Anterior cingulate cortex (tissue), 58 donors: ENCODE results near the gene MAGI1.

ENCODE experiments used
- DNase-seq, 58 donors: peaks; one replicate each; lab custom pipeline; 2025; lab: John Stamatoyannopoulos, UW

MAGI1 gene

GRCh38 chr3:65950340-65951326 is 88.1 kb downstream of the MAGI1 start:
- no peak for DNase-seq

- DNase-seq = no peak
Observed at GRCh38 chr3:65948841-65949573, 89.7 kb downstream of the MAGI1 start.

GRCh38 chr3:65946438-65946837 is 92.3 kb downstream of the MAGI1 start:
- no peak for DNase-seq

- no peak for DNase-seq
Observed at GRCh38 chr3:65945953-65946352, 92.8 kb downstream of the MAGI1 start.

GRCh38 chr3:65945480-65945879 is 93.2 kb downstream of the MAGI1 start:
- no peak for DNase-seq

- no peak for DNase-seq
Observed at GRCh38 chr3:65944252-65944651, 94.5 kb downstream of the MAGI1 start.

GRCh38 chr3:65939801-65940246 is 98.9 kb downstream of the MAGI1 start:
- DNase-seq = no peak

- DNase-seq = no peak
Observed at GRCh38 chr3:65939184-65939583, 99.5 kb downstream of the MAGI1 start.

- no peak for DNase-seq
Observed at GRCh38 chr3:65938676-65939075, 100.0 kb downstream of the MAGI1 start.

- DNase-seq = no peak
Observed at GRCh38 chr3:65938147-65938546, 100.6 kb downstream of the MAGI1 start.

GRCh38 chr3:65936908-65937638 is 101.6 kb downstream of the MAGI1 start:
- DNase-seq = no peak

- DNase-seq = no peak
Observed at GRCh38 chr3:65935724-65936123, 103.0 kb downstream of the MAGI1 start.

- DNase-seq = no peak
Observed at GRCh38 chr3:65930648-65931047, 108.1 kb downstream of the MAGI1 start.

- no peak for DNase-seq
Observed at GRCh38 chr3:65928110-65928509, 110.6 kb downstream of the MAGI1 start.

GRCh38 chr3:65927576-65927975 is 111.1 kb downstream of the MAGI1 start:
- DNase-seq = no peak

GRCh38 chr3:65925254-65925954 is 113.3 kb downstream of the MAGI1 start:
- no peak for DNase-seq

- DNase-seq = no peak
Observed at GRCh38 chr3:65924762-65925161, 114.0 kb downstream of the MAGI1 start.

- DNase-seq = no peak
Observed at GRCh38 chr3:65922441-65922840, 116.3 kb downstream of the MAGI1 start.

- DNase-seq = no peak
Observed at GRCh38 chr3:65919826-65920225, 118.9 kb downstream of the MAGI1 start.

GRCh38 chr3:65915477-65915876 is 123.2 kb downstream of the MAGI1 start:
- no peak for DNase-seq
